ENCODE results near the gene PCDH9. TPM values are rescaled to one million over a fixed set of nuclear protein-coding genes. Genes with fewer than 3 reads are reported as not detected.

Gene PCDH9
- total and polyA plus RNA-seq, 5 donors from 2014 or later, result 0.08 to 0.77 (median 0.09) TPM

DNA sequence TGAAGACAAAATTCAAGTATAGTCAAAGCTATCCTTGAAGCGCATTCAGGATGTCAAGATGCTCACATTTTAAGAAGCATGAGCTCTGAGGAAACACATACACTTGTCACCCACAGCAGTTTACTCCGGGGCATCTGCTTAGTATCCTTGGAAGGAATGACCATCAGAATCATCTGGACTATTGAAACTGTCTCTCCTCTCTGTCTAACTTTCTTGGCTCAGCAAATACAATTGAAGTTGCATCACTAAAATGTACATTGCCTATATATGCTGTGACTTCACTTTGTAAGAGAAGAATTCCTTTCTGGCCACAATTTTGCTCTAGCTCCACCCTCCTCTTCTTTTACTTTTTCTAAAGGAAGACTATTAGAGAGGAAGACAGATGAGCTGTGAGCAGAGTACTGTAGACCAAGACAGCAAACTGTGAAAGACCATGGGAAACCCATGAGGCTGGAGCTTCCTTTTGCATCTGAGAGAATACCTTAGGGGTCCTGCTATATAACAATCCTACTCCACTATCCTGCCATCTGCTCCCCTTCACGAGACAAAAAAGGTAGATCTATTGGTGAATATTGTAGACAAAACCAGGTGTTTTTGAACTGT lies 906.3 kb downstream of the PCDH9 start:
- H3K36me3 ChIP-seq (ENCODE audit: control insufficient read depth, insufficient read depth, low read length), result no peaks in the 10 kb centered on the region
- Mint-ChIP-seq H3K4me3 (no peak overlapping the region), H3K4me1 (no peaks in the 10 kb centered on the region), H3K27ac (no peak overlapping the region), H3K9me3 (peaks cover 4 to 14% (median 6%) of the 10 kb centered on the region in 7 donors), H3K36me3 (no peaks in the 10 kb centered on the region), H3K27me3 (no peaks in the 10 kb centered on the region)
- H3K27ac ChIP-seq (ENCODE audit: insufficient read depth, low read length, poor library complexity, severe bottlenecking), result no peak overlapping the region
- no peaks in the 10 kb centered on the region for H3K9me3 ChIP-seq (ENCODE audit: control insufficient read depth in 2 of 2, low read length in 2 of 2)
- DNase-seq, result no peak
- no peaks in the 10 kb centered on the region for H3K27me3 ChIP-seq (ENCODE audit: control insufficient read depth, insufficient read depth, low read length)
- H3K4me3 ChIP-seq (ENCODE audit: low read depth, low read length), result no peak overlapping the region
- ATAC-seq (ENCODE audit: low read depth in 2 of 2), result no peak
- H3K4me1 ChIP-seq (ENCODE audit: control insufficient read depth, insufficient read depth, low read length, poor library complexity, severe bottlenecking), result no peaks in the 10 kb centered on the region

DNA sequence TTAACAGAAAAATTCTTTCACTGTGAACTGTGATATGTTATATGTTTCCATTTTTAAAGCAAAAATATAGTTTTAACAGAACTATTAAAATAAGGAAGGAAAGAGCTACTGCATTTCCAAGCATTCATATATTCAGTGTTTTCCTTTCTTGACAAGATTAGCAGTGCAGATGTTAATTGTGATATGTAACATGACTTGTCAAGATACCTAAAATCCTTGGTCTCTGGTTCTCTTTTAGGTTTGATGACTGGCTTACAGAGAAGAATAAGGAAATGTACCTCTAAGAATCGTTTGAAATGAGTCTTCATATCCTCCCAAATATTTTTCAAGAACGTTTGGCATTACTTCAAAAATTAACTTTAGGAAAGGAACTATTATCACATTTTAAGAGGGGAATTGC lies 907.2 kb downstream of the PCDH9 start:
- H3K27me3 Mint-ChIP-seq, result no peaks in the 10 kb centered on the region
- no peak overlapping the region for H3K4me3 ChIP-seq (ENCODE audit: low read depth, low read length)
- no peaks in the 10 kb centered on the region for H3K36me3 Mint-ChIP-seq
- H3K4me1 Mint-ChIP-seq, result no peaks in the 10 kb centered on the region
- ATAC-seq (ENCODE audit: low read depth in 2 of 2) (no peak), DNase-seq (no peak)
- H3K27ac ChIP-seq (ENCODE audit: insufficient read depth, low read length, poor library complexity, severe bottlenecking), result no peak overlapping the region
- no peaks in the 10 kb centered on the region for H3K9me3 ChIP-seq (ENCODE audit: control insufficient read depth in 2 of 2, low read length in 2 of 2)
- no peaks in the 10 kb centered on the region for H3K36me3 ChIP-seq (ENCODE audit: control insufficient read depth, insufficient read depth, low read length)
- H3K27ac Mint-ChIP-seq, result no peak overlapping the region
- H3K4me3 Mint-ChIP-seq, result no peak overlapping the region
- no peaks in the 10 kb centered on the region for H3K27me3 ChIP-seq (ENCODE audit: control insufficient read depth, insufficient read depth, low read length)
- no peaks in the 10 kb centered on the region for H3K4me1 ChIP-seq (ENCODE audit: control insufficient read depth, insufficient read depth, low read length, poor library complexity, severe bottlenecking)
- peaks cover 5 to 15% (median 8%) of the 10 kb centered on the region in 7 donors for H3K9me3 Mint-ChIP-seq

- Histone ChIP-seq H3K27me3 (ENCODE audit: control insufficient read depth, insufficient read depth, low read length) (no peaks in the 10 kb centered on the region), H3K4me1 (ENCODE audit: control insufficient read depth, insufficient read depth, low read length, poor library complexity, severe bottlenecking) (no peaks in the 10 kb centered on the region), H3K27ac (ENCODE audit: insufficient read depth, low read length, poor library complexity, severe bottlenecking) (no peak overlapping the region), H3K36me3 (ENCODE audit: control insufficient read depth, insufficient read depth, low read length) (no peaks in the 10 kb centered on the region), H3K4me3 (ENCODE audit: low read depth, low read length) (no peak overlapping the region), H3K9me3 (ENCODE audit: control insufficient read depth in 2 of 2, low read length in 2 of 2) (no peaks in the 10 kb centered on the region)
- Mint-ChIP-seq H3K9me3 (peaks cover 5 to 15% (median 7%) of the 10 kb centered on the region in 7 donors), H3K27ac (no peak overlapping the region), H3K4me1 (no peaks in the 10 kb centered on the region), H3K27me3 (no peaks in the 10 kb centered on the region), H3K36me3 (no peaks in the 10 kb centered on the region), H3K4me3 (no peak overlapping the region)
- no peak for ATAC-seq (ENCODE audit: low read depth in 2 of 2)
- no peak for DNase-seq
Observed at GRCh38 chr13:66322193-66322740, 907.9 kb downstream of the PCDH9 start.

DNA sequence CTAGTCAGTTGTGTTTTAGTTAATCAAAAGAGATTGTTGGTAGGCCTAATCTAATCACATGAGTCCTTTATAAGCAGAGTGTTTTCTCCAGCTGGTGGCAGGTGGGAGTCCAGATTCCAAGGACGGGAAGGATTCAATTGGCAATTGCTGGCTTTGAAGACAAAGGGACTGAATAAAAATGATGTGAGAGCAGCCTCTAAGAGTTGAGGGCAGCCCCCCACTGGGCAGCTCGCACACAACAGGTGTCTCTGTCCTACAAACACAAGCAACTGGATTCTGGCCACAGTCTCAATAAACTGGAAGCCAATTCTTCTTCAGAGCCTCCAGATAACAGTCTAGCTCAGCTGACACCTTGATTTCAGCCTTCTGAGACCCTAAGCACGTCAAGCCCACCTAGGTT lies 915.2 kb downstream of the PCDH9 start:
- H3K9me3 Mint-ChIP-seq, result peaks cover 0 to 43% (median 10%) of the 10 kb centered on the region in 7 donors
- no peak for DNase-seq
- Histone ChIP-seq H3K36me3 (ENCODE audit: control insufficient read depth, insufficient read depth, low read length) (no peaks in the 10 kb centered on the region), H3K27ac (ENCODE audit: insufficient read depth, low read length, poor library complexity, severe bottlenecking) (no peak overlapping the region), H3K27me3 (ENCODE audit: control insufficient read depth, insufficient read depth, low read length) (no peaks in the 10 kb centered on the region), H3K9me3 (ENCODE audit: control insufficient read depth in 2 of 2, low read length in 2 of 2) (peaks cover 0 to 9% of the 10 kb centered on the region in 2 experiments), H3K4me3 (ENCODE audit: low read depth, low read length) (no peak overlapping the region), H3K4me1 (ENCODE audit: control insufficient read depth, insufficient read depth, low read length, poor library complexity, severe bottlenecking) (no peaks in the 10 kb centered on the region)
- no peak for ATAC-seq (ENCODE audit: low read depth in 2 of 2)
- H3K4me3 Mint-ChIP-seq, result no peak overlapping the region
- H3K4me1 Mint-ChIP-seq, result no peaks in the 10 kb centered on the region
- no peak overlapping the region for H3K27ac Mint-ChIP-seq
- no peaks in the 10 kb centered on the region for H3K27me3 Mint-ChIP-seq
- no peaks in the 10 kb centered on the region for H3K36me3 Mint-ChIP-seq

- no peaks in the 10 kb centered on the region for H3K4me1 ChIP-seq (ENCODE audit: control insufficient read depth, insufficient read depth, low read length, poor library complexity, severe bottlenecking)
- no peak for DNase-seq
- Mint-ChIP-seq H3K4me3 (no peak overlapping the region), H3K27me3 (no peaks in the 10 kb centered on the region), H3K36me3 (no peaks in the 10 kb centered on the region), H3K9me3 (peaks cover 0 to 35% (median 10%) of the 10 kb centered on the region in 7 donors), H3K4me1 (no peaks in the 10 kb centered on the region), H3K27ac (no peak overlapping the region)
- ATAC-seq (ENCODE audit: low read depth in 2 of 2), result no peak
- no peaks in the 10 kb centered on the region for H3K36me3 ChIP-seq (ENCODE audit: control insufficient read depth, insufficient read depth, low read length)
- no peaks in the 10 kb centered on the region for H3K27me3 ChIP-seq (ENCODE audit: control insufficient read depth, insufficient read depth, low read length)
- H3K9me3 ChIP-seq (ENCODE audit: control insufficient read depth in 2 of 2, low read length in 2 of 2), result peaks cover 0 to 9% of the 10 kb centered on the region in 2 experiments
- H3K27ac ChIP-seq (ENCODE audit: insufficient read depth, low read length, poor library complexity, severe bottlenecking), result no peak overlapping the region
- no peak overlapping the region for H3K4me3 ChIP-seq (ENCODE audit: low read depth, low read length)
Observed at GRCh38 chr13:66313413-66313812, 916.7 kb downstream of the PCDH9 start.

DNA sequence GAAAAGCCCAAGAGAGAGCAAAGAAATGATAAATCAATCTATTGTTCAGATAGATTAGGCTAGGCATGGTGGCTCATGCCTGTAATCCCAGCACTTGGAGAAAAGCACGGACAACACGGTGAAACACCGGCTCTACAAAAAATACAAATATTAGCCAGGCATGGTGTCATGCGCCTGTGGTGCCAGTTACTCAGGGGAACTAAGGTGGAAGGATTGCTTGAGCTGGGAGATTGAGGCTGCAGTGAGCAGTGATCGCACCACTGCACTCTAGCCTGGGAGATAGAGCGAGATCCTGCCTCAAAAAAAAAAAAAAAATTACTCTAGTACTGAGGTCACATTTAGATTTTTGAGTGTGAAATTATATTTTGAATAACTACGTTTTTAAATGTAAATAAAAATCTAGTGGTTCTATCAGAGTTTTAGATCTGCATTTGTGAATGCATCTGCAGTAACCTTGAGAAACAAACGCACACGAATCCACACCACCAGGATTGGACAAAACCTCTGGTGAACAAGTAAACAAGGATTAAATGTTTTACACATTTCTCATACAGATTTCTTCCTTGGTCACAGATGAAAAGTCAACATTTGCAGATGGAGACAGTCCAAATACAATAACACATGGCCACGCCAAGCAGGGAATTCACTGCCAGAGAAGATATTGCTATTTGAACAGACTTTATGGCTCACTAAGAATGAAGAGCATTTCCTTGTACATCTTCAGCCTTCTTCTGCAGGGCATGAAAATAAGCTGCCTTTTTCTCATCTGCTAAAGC lies 917.6 kb downstream of the PCDH9 start:
- no peaks in the 10 kb centered on the region for H3K27me3 Mint-ChIP-seq
- Histone ChIP-seq H3K36me3 (ENCODE audit: control insufficient read depth, insufficient read depth, low read length) (no peaks in the 10 kb centered on the region), H3K27me3 (ENCODE audit: control insufficient read depth, insufficient read depth, low read length) (no peaks in the 10 kb centered on the region), H3K4me3 (ENCODE audit: low read depth, low read length) (no peak overlapping the region), H3K27ac (ENCODE audit: insufficient read depth, low read length, poor library complexity, severe bottlenecking) (no peak overlapping the region), H3K4me1 (ENCODE audit: control insufficient read depth, insufficient read depth, low read length, poor library complexity, severe bottlenecking) (no peaks in the 10 kb centered on the region), H3K9me3 (ENCODE audit: control insufficient read depth in 2 of 2, low read length in 2 of 2) (peaks cover 0 to 9% of the 10 kb centered on the region in 2 experiments)
- H3K36me3 Mint-ChIP-seq, result no peaks in the 10 kb centered on the region
- H3K27ac Mint-ChIP-seq, result no peak overlapping the region
- no peak for ATAC-seq (ENCODE audit: low read depth in 2 of 2)
- peaks cover 0 to 35% (median 10%) of the 10 kb centered on the region in 7 donors for H3K9me3 Mint-ChIP-seq
- H3K4me3 Mint-ChIP-seq, result no peak overlapping the region
- no peak for DNase-seq
- H3K4me1 Mint-ChIP-seq, result no peaks in the 10 kb centered on the region

- Mint-ChIP-seq H3K27me3 (no peaks in the 10 kb centered on the region), H3K27ac (no peak overlapping the region), H3K4me1 (no peaks in the 10 kb centered on the region), H3K4me3 (no peak overlapping the region), H3K36me3 (no peaks in the 10 kb centered on the region), H3K9me3 (peaks cover 0 to 6% (median 3%) of the 10 kb centered on the region in 7 donors)
- H3K4me1 ChIP-seq (ENCODE audit: control insufficient read depth, insufficient read depth, low read length, poor library complexity, severe bottlenecking), result no peaks in the 10 kb centered on the region
- no peak overlapping the region for H3K27ac ChIP-seq (ENCODE audit: insufficient read depth, low read length, poor library complexity, severe bottlenecking)
- no peak for DNase-seq
- H3K27me3 ChIP-seq (ENCODE audit: control insufficient read depth, insufficient read depth, low read length), result no peaks in the 10 kb centered on the region
- H3K4me3 ChIP-seq (ENCODE audit: low read depth, low read length), result no peak overlapping the region
- no peaks in the 10 kb centered on the region for H3K9me3 ChIP-seq (ENCODE audit: control insufficient read depth in 2 of 2, low read length in 2 of 2)
- H3K36me3 ChIP-seq (ENCODE audit: control insufficient read depth, insufficient read depth, low read length), result no peaks in the 10 kb centered on the region
- ATAC-seq (ENCODE audit: low read depth in 2 of 2), result no peak
Observed at GRCh38 chr13:66305961-66306617, 924.0 kb downstream of the PCDH9 start.

All from CD4-positive, CD25-positive, alpha-beta regulatory T cell (primary cell).